Mesendoderm (in vitro differentiated cells): ENCODE data around the gene ALDH3B1.

Experiments
- DNase-seq: peaks from one replicate; pipeline ENCODE4 v3.0.0; 2013
- H2AK5ac ChIP-seq: 2 replicates; pipeline ENCODE4 v1.6.1; 2013; ENCODE audit warnings: low read length, inconsistent platforms
- H2BK120ac ChIP-seq: 2 replicates; pipeline ENCODE4 v1.6.1; 2013; ENCODE audit warnings: low read depth, mild to moderate bottlenecking, low read length, moderate library complexity, mixed read lengths
- H2BK15ac ChIP-seq: replicated peaks from 2 replicates; pipeline ENCODE4 v1.6.1; 2013; ENCODE audit warnings: low read depth, mild to moderate bottlenecking, moderate library complexity
- H2BK5ac ChIP-seq: 2 replicates; pipeline ENCODE4 v1.6.1; 2013; ENCODE audit warnings: low read length, inconsistent platforms
- H3K18ac ChIP-seq: 2 replicates; pipeline ENCODE4 v1.6.1; 2013; ENCODE audit warnings: mild to moderate bottlenecking, low read length, mixed read lengths
- H3K23ac ChIP-seq: one replicate; pipeline ENCODE4 v1.6.1; 2013; ENCODE audit warnings: low read length
- H3K27ac ChIP-seq: 2 replicates; pipeline ENCODE4 v1.5.1; 2013; ENCODE audit warnings: low read depth, mild to moderate bottlenecking, inconsistent platforms, low read length, moderate library complexity
- H3K27me3 ChIP-seq: 2 replicates; pipeline ENCODE4 v1.6.1; 2013; ENCODE audit warnings: low read length, control low read depth, mild to moderate bottlenecking, inconsistent platforms; ENCODE audit not compliant: insufficient read depth, poor library complexity
- H3K36me3 ChIP-seq: 2 replicates; pipeline ENCODE4 v1.6.1; 2013; ENCODE audit warnings: low read length, inconsistent platforms; ENCODE audit not compliant: control insufficient read depth, insufficient read depth
- H3K4ac ChIP-seq: one replicate; pipeline ENCODE4 v1.6.1; 2013; ENCODE audit warnings: low read depth, mild to moderate bottlenecking, low read length, moderate library complexity
- H3K4me1 ChIP-seq: 2 replicates; pipeline ENCODE4 v1.6.1; 2013; ENCODE audit warnings: low read depth, low read length, inconsistent platforms; ENCODE audit not compliant: control insufficient read depth
- H3K4me2 ChIP-seq: 2 replicates; pipeline ENCODE4 v1.6.1; 2013; ENCODE audit warnings: low read length
- H3K4me3 ChIP-seq: 2 replicates; pipeline ENCODE4 v1.5.1; 2013; ENCODE audit warnings: mild to moderate bottlenecking, low read length
- H3K56ac ChIP-seq: one replicate; pipeline ENCODE4 v1.6.1; 2013; ENCODE audit warnings: low read length
- H3K79me1 ChIP-seq: 2 replicates; pipeline ENCODE4 v1.6.1; 2013; ENCODE audit warnings: low read length, inconsistent platforms
- H3K79me2 ChIP-seq: 2 replicates; pipeline ENCODE4 v1.6.1; 2013; ENCODE audit warnings: mild to moderate bottlenecking, low read length; ENCODE audit not compliant: control insufficient read depth, insufficient read depth
- H3K9ac ChIP-seq: 2 replicates; pipeline ENCODE4 v1.6.1; 2013; ENCODE audit warnings: low read length, inconsistent platforms
- H4K5ac ChIP-seq: one replicate; pipeline ENCODE4 v1.6.1; 2013; ENCODE audit warnings: low read length
- H4K8ac ChIP-seq: one replicate; pipeline ENCODE4 v1.6.1; 2013; ENCODE audit warnings: low read depth, mild to moderate bottlenecking, control low read depth, low read length, moderate library complexity
- WGBS: extraction: QIAGEN DNeasy Blood & Tissue Kit; methylation state at CpG from one replicate; pipeline ENCODE4 v1.1.7; 2013; ENCODE audit warnings: low lambda C conversion rate, missing lambda C conversion rate; ENCODE audit not compliant: insufficient coverage; ENCODE audit errors: extremely low coverage; 5-methylcytosine and 5-hydroxymethylcytosine counted together

ALDH3B1 gene

GRCh38 chr11:68011051-68011943 lies 1.2 kb downstream of the ALDH3B1 start:
- H3K4me1 ChIP-seq, result no peaks in the 10 kb centered on the region
- H2BK120ac ChIP-seq, result no peak overlapping the region
- no peak overlapping the region for H4K8ac ChIP-seq
- no peak overlapping the region for H3K4me3 ChIP-seq
- no peak overlapping the region for H3K27ac ChIP-seq
- no peak overlapping the region for H4K5ac ChIP-seq
- no peaks in the 10 kb centered on the region for H3K36me3 ChIP-seq
- no peak for DNase-seq
- H3K56ac ChIP-seq, result no peak overlapping the region
- WGBS, result no CpG with 5 or more reads among the region's 16 CpGs
- no peak overlapping the region for H2AK5ac ChIP-seq
- no peak overlapping the region for H3K4me2 ChIP-seq
- no peak overlapping the region for H2BK15ac ChIP-seq
- no peak overlapping the region for H3K9ac ChIP-seq
- no peaks in the 10 kb centered on the region for H3K27me3 ChIP-seq
- H3K4ac ChIP-seq, result no peak overlapping the region
- H3K23ac ChIP-seq, result no peak overlapping the region
- H3K18ac ChIP-seq, result no peak overlapping the region
- no peaks in the 10 kb centered on the region for H3K79me1 ChIP-seq
- H2BK5ac ChIP-seq, result no peak overlapping the region
- no peaks in the 10 kb centered on the region for H3K79me2 ChIP-seq

DNA sequence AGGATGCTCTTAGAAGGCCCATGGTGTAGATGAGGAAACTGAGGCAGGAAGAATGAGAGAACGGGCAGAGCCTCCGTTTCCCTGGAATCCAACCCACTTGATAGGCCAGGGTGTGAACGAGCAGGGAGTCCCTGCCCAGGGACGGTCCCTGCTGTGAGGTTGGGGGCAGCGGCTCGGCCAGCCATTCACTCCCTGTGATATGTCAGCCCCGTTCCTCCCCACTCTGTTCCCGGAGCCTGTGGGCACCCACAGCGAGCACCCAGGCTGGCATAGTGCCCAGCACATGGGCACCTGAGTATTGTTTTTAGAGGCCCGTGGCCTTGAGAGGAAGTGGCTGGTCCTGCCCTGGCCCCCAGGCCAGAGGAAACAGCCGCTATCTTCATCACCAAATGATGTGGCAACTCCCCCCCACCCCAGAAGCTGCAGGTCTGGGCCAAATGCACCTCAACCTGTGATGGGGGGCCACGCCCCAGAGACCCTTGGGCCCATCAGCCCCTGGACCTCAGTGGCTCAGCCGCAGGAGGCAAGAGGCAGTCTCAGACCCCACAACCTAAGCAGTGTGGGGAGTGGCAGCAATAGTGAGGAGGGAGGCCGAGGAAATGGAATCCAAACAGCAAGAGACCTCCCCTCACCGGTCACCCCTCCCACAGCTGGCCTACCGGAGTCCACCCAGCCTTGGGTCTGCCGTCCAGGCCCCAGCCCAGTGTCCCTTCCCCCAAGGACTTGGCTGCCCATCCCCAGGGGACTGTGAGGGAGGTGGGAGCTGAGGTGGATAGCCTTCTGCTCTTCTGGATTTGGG lies 2.1 kb downstream of the ALDH3B1 start:
- no peak overlapping the region for H3K4ac ChIP-seq
- H3K27ac ChIP-seq, result no peak overlapping the region
- no peak overlapping the region for H3K4me3 ChIP-seq
- DNase-seq, result no peak
- H3K18ac ChIP-seq, result no peak overlapping the region
- no peak overlapping the region for H3K4me2 ChIP-seq
- H3K9ac ChIP-seq, result no peak overlapping the region
- H2AK5ac ChIP-seq, result no peak overlapping the region
- H3K23ac ChIP-seq, result no peak overlapping the region
- H4K5ac ChIP-seq, result no peak overlapping the region
- H2BK15ac ChIP-seq, result no peak overlapping the region
- H3K79me2 ChIP-seq, result no peaks in the 10 kb centered on the region
- H4K8ac ChIP-seq, result no peak overlapping the region
- H3K4me1 ChIP-seq, result no peaks in the 10 kb centered on the region
- no peak overlapping the region for H2BK120ac ChIP-seq
- no peaks in the 10 kb centered on the region for H3K79me1 ChIP-seq
- H3K56ac ChIP-seq, result no peak overlapping the region
- H2BK5ac ChIP-seq, result no peak overlapping the region
- WGBS, result no CpG with 5 or more reads among the region's 17 CpGs
- no peaks in the 10 kb centered on the region for H3K27me3 ChIP-seq
- no peaks in the 10 kb centered on the region for H3K36me3 ChIP-seq

DNA sequence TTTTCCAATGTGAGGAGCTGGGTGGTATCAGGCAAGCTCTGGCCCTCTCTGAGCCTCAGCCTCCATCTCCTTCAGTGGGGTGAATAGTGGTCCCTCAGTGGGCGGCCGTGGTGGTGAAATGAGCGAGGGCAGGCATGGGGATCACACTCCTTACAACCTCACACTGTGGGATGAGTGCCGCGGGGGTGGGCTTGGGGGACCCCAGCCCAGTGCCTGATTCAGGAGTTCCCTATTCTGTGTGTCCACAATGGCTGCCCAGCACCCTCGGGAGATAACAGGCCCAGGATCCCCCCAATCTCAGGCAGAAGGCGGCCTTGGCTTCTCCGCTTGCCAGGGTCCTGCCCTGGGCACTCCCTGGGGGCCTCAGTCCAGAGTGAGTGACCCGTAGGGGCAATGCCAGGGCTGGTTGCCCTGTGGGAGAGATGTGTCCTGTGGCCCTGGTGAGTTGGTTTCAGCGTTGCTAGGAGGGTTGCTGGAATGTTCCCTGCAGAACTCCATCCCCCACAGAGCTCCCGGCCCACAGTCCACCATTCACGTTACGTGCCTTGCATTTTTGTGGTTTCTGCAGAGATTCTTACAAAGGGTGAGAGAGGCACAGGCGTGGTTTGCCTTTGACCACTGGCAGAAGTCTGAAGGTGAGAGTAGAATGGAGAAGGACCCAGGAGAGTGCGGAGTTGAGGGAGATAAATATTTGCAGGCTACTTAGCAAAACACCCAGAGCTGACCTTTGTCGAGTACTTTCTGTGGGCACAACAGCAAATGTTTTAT lies 2.9 kb downstream of the ALDH3B1 start:
- Histone ChIP-seq H3K79me2 (no peaks in the 10 kb centered on the region), H2BK5ac (no peak overlapping the region), H3K4me1 (no peaks in the 10 kb centered on the region), H3K27me3 (no peaks in the 10 kb centered on the region), H3K23ac (no peak overlapping the region), H3K27ac (no peak overlapping the region), H3K36me3 (no peaks in the 10 kb centered on the region), H3K4ac (no peak overlapping the region), H3K4me2 (no peak overlapping the region), H2BK15ac (no peak overlapping the region), H2AK5ac (no peak overlapping the region), H4K8ac (no peak overlapping the region), H3K79me1 (no peaks in the 10 kb centered on the region), H2BK120ac (no peak overlapping the region), H3K4me3 (no peak overlapping the region), H3K56ac (no peak overlapping the region), H3K18ac (no peak overlapping the region), H3K9ac (no peak overlapping the region), H4K5ac (no peak overlapping the region)
- no CpG with 5 or more reads among the region's 16 CpGs for WGBS
- peak; percentile 66 for DNase-seq

DNA sequence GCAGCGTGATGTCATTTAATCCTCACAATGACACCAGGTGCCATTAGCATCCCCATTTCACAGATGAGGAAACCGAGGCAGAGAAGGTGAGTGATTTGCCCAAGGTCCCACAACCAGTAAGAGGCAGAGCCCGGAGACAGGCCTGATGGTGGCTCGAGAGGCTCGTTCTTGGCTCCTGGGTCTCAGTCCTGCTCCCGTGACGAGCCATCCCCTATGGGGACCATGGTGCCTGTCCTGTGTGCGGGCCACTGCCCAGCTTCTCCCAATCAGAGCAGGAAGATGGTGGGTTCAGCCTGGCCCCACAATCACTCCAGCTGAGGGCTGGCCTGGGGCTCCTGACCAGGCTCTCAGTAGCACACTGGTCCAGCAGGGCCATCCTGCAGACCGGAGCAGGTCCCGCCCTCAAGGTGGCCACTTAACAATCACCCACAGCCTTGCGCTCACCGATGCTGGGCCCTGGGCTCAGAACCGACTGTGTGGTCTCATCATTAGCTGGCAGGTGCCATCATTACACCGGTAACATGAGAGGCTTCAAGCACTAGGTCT lies 3.6 kb downstream of the ALDH3B1 start:
- H3K4ac ChIP-seq, result no peak overlapping the region
- no CpG with 5 or more reads among the region's 14 CpGs for WGBS
- no peak for DNase-seq

DNA sequence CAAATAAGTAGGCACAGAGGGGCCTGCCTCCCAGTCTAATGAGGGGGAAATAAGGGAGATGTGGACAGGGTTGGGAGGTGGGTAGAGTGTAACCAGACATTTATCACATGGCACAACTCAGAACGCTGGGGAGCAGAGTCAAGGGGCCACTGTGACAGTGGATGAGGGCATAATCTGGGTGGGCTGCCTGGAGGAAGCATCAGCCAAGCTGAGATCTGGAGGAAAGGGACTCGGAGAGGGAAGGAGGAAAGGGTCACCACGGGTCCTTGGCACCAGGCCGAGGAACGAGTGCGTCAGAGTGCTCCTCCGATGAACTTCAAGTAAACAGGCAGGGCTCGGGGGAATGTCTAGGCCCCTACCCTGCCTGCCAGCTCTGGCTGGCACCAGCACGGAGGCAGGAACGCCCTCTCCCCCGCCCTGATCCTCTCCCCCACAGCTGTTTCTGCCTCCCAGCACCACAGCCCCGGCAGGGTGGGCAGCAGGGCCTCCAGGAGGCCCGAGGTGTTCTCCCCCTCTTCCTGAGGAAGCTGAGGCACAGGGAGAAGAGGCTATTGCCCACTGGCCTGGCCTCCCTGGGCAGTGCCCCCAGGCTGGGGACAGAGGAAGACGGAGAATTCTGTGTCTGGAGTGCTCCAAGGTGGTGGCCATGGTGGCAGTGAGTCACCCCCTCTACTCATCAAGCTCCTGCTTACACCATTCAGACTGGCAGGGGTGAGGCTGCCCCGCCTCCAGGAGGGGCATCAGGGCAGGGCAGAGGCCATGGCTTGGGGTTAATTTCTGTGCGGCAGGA lies 4.2 kb downstream of the ALDH3B1 start:
- Histone ChIP-seq H4K5ac (no peak overlapping the region), H4K8ac (no peak overlapping the region), H3K23ac (no peak overlapping the region), H2BK15ac (no peak overlapping the region), H3K18ac (no peak overlapping the region), H3K36me3 (no peaks in the 10 kb centered on the region), H2BK5ac (no peak overlapping the region), H2AK5ac (no peak overlapping the region), H3K4me3 (no peak overlapping the region), H3K4me2 (no peak overlapping the region), H3K9ac (no peak overlapping the region), H3K4ac (no peak overlapping the region), H3K27me3 (no peaks in the 10 kb centered on the region), H3K27ac (no peak overlapping the region), H3K79me1 (no peaks in the 10 kb centered on the region), H3K79me2 (no peaks in the 10 kb centered on the region), H3K56ac (no peak overlapping the region), H2BK120ac (no peak overlapping the region), H3K4me1 (no peaks in the 10 kb centered on the region)
- WGBS, result no CpG with 5 or more reads among the region's 16 CpGs
- no peak for DNase-seq

More for the DNA sequence above, 3.6 kb downstream of the ALDH3B1 start:
- Histone ChIP-seq H3K4me1 (no peaks in the 10 kb centered on the region), H2AK5ac (no peak overlapping the region), H3K56ac (no peak overlapping the region), H3K79me2 (no peaks in the 10 kb centered on the region), H2BK5ac (no peak overlapping the region), H2BK15ac (no peak overlapping the region), H3K18ac (no peak overlapping the region), H3K36me3 (no peaks in the 10 kb centered on the region), H4K5ac (no peak overlapping the region), H3K9ac (no peak overlapping the region), H3K79me1 (no peaks in the 10 kb centered on the region), H3K23ac (no peak overlapping the region), H2BK120ac (no peak overlapping the region), H4K8ac (no peak overlapping the region), H3K27ac (no peak overlapping the region), H3K4me2 (no peak overlapping the region), H3K27me3 (no peaks in the 10 kb centered on the region), H3K4me3 (no peak overlapping the region)
